K562 (cell line): ENCODE results near the gene CHRM4. TPM values are rescaled to one million over a fixed set of nuclear protein-coding genes. Genes with fewer than 3 reads are reported as not detected.

ENCODE experiments used
- ASH1L ChIP-seq: fragments of 450-650 bp; IDR thresholded peaks from 2 replicates; pipeline ENCODE4 v1.6.1; 2018; ENCODE audit warnings: borderline replicate concordance, mild to moderate bottlenecking, low read depth; ENCODE audit not compliant: partially characterized antibody
- ATF3 ChIP-seq, 2 experiments: fragments of 450-650 bp in 1 of 2; sonication (generic) in 1 of 2; formaldehyde crosslinking in 1 of 2; IDR thresholded peaks in 1 of 2; conservative IDR thresholded peaks in 1 of 2; 2 replicates each; pipeline versions ENCODE4 v1.6.1 to v1.8.1; 2016 to 2023; ENCODE audit warnings: mild to moderate bottlenecking in 2 of 2, moderate library complexity in 2 of 2, inconsistent platforms in 1 of 2, missing genetic modification reagents in 1 of 2
- CHD1 ChIP-seq: fragments of 200-600 bp; sonication (generic); IDR thresholded peaks from one replicate; pipeline ENCODE4 v1.6.1; 2012; ENCODE audit warnings: mild to moderate bottlenecking, moderate library complexity, low read length, inconsistent platforms
- FOS ChIP-seq: IDR thresholded peaks from 3 replicates; pipeline ENCODE4 v1.6.1; 2011; ENCODE audit not compliant: insufficient read length; ENCODE audit errors: extremely low read depth
- FOXK2 ChIP-seq, 2 experiments: fragments of 450-650 bp; IDR thresholded peaks in 1 of 2; conservative IDR thresholded peaks in 1 of 2; 2 replicates each; pipeline ENCODE4 v1.6.1; 2016; ENCODE audit warnings: low read depth in 2 of 2, mild to moderate bottlenecking in 1 of 2
- FOXP1 ChIP-seq: sonication (generic); formaldehyde crosslinking; IDR thresholded peaks from 2 replicates; pipeline ENCODE4 v1.8.0; 2022; ENCODE audit warnings: mild to moderate bottlenecking, missing genetic modification reagents
- ILF3 ChIP-seq: fragments of 450-650 bp; IDR thresholded peaks from 2 replicates; pipeline ENCODE4 v1.6.1; 2018; ENCODE audit warnings: antibody characterized with exemption, mild to moderate bottlenecking, moderate library complexity, borderline replicate concordance
- MAZ ChIP-seq, 2 experiments: fragments of 450-650 bp in 1 of 2; sonication (generic) in 1 of 2; formaldehyde crosslinking; IDR thresholded peaks in 1 of 2; conservative IDR thresholded peaks in 1 of 2; 2 replicates each; pipeline versions ENCODE4 v1.4.0 to v1.5.0; 2020; ENCODE audit warnings: mild to moderate bottlenecking in 1 of 2, missing genetic modification reagents in 1 of 2
- RCOR1 ChIP-seq, 2 experiments: IDR thresholded peaks; 2 replicates each; pipeline ENCODE4 v1.6.1; 2012; ENCODE audit warnings: low read depth in 2 of 2, low read length in 2 of 2, borderline replicate concordance in 1 of 2, improper control_type of control experiment in 1 of 2
- RUNX1 ChIP-seq: sonication (generic); IDR thresholded peaks from 2 replicates; pipeline ENCODE4 v1.6.1; 2016; ENCODE audit warnings: antibody characterized with exemption, low read depth
- TAF15 ChIP-seq: fragments of 200-400 bp; formaldehyde crosslinking; IDR thresholded peaks from 2 replicates; pipeline ENCODE4 v1.6.1; 2017; ENCODE audit warnings: mild to moderate bottlenecking, low read depth, low read length, moderate library complexity
- TAF7 ChIP-seq: fragments of 450-650 bp; IDR thresholded peaks from 2 replicates; pipeline ENCODE4 v1.6.1; 2016; ENCODE audit warnings: missing genetic modification characterization, missing compliant biosample characterization
- U2AF2 ChIP-seq: fragments of 200-400 bp; formaldehyde crosslinking; optimal IDR thresholded peaks from 2 replicates; pipeline ENCODE3; 2017; ENCODE audit warnings: low read depth, mild to moderate bottlenecking, low read length
- XRCC3 ChIP-seq: fragments of 450-650 bp; IDR thresholded peaks from 2 replicates; pipeline ENCODE4 v1.6.1; 2017; ENCODE audit warnings: mild to moderate bottlenecking, moderate library complexity
- ZEB2 ChIP-seq: fragments of 450-650 bp; IDR thresholded peaks from 2 replicates; pipeline ENCODE4 v1.6.1; 2016
- ZFPM2 ChIP-seq: fragments of 250-450 bp; sonication (Bioruptor Pico); IDR thresholded peaks from 2 replicates; pipeline ENCODE4 v1.5.1; 2022; ENCODE audit warnings: mild to moderate bottlenecking
- ZNF347 ChIP-seq: fragments of 450-650 bp; formaldehyde crosslinking; IDR thresholded peaks from 2 replicates; pipeline ENCODE4 v1.4.0; 2020; ENCODE audit warnings: low read depth, mild to moderate bottlenecking, moderate library complexity
- polyA plus RNA-seq, 8 experiments: library from polyadenylated mRNA; depleted of rRNA in 4 of 8; stranded (reverse) in 5 of 8; unstranded in 3 of 8; fragments of >200 nt; fragmentation: Nextera tagmentation in 2 of 8; fragmentation: Illumina TruSeq in 1 of 8; extraction: Ambion mirVana in 2 of 8; extraction: Trizol in 1 of 8; gene quantifications; 2 replicates each; pipeline versions ENCODE4 v1.2.1 to v1.2.3, GENCODE V29; 2011 to 2014; ENCODE audit warnings: inconsistent platforms in 1 of 8, missing spikeins in 1 of 8
- total RNA-seq, 7 experiments: library from RNA; depleted of rRNA in 6 of 7; stranded (reverse); fragments of >200 nt in 6 of 7; fragmentation: Illumina TruSeq in 2 of 7; extraction: Trizol in 2 of 7; gene quantifications; 2 replicates each; pipeline versions ENCODE4 v1.2.1 to v1.2.3, GENCODE V29; 2011 to 2021; ENCODE audit warnings: low replicate concordance in 1 of 7
- TF ChIP-seq, protein P1 (sequence below): fragments of 200-800 bp; sonication (Bioruptor generic); IDR thresholded peaks from 2 replicates; pipeline ENCODE4 v1.6.1; 2017; ENCODE audit warnings: missing genetic modification characterization, missing compliant biosample characterization
- TF ChIP-seq, protein P2 (sequence below): fragments of 450-650 bp; IDR thresholded peaks from 2 replicates; pipeline ENCODE4 v1.6.1; 2016; ENCODE audit warnings: missing biosample characterization, missing genetic modification characterization
- TF ChIP-seq, protein P3 (sequence below): fragments of 250-450 bp; sonication (Bioruptor Pico); IDR thresholded peaks from 2 replicates; pipeline ENCODE4 v1.6.1; 2021; ENCODE audit warnings: mild to moderate bottlenecking

CHRM4 gene
- total and polyA plus RNA-seq, 9 of the 15 experiments (the other 6 are each of a cell fraction or from before 2014, with no cell fraction given), result 0.22 to 1.3 (median 0.40) TPM; not detected in 2

- TF ChIP-seq, protein P1, sequence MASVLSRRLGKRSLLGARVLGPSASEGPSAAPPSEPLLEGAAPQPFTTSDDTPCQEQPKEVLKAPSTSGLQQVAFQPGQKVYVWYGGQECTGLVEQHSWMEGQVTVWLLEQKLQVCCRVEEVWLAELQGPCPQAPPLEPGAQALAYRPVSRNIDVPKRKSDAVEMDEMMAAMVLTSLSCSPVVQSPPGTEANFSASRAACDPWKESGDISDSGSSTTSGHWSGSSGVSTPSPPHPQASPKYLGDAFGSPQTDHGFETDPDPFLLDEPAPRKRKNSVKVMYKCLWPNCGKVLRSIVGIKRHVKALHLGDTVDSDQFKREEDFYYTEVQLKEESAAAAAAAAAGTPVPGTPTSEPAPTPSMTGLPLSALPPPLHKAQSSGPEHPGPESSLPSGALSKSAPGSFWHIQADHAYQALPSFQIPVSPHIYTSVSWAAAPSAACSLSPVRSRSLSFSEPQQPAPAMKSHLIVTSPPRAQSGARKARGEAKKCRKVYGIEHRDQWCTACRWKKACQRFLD (CRISPR knock-in tag), result 0 out of 2 replicates have a peak, but pooled peaks have one; percentile 4
- TF ChIP-seq ASH1L (no peak), XRCC3 (no peak), CHD1 (no peak), ZNF347 (CRISPR knock-in tag) (no peak), FOXP1 (CRISPR knock-in tag) (0 out of 2 replicates have a peak, but pooled peaks have one; percentile 39), MAZ (CRISPR knock-in tag; conservative IDR thresholded peaks at IDR 0.05 in 1 of 2, IDR thresholded peaks at IDR 0.05 in 1 of 2) (no peak), RUNX1 (no peak), ZFPM2 (CRISPR knock-in tag) (no peak), U2AF2 (no peak), ILF3 (no peak), TAF15 (no peak), RCOR1 (IDR thresholded peaks at IDR 0.05; ENCODE audit: borderline replicate concordance in 1 of 2, low read depth in 2 of 2, low read length in 2 of 2) (no peak), TAF7 (tag) (no peak), FOXK2 (conservative IDR thresholded peaks at IDR 0.05 in 1 of 2, IDR thresholded peaks at IDR 0.05 in 1 of 2; ENCODE audit: low read depth in 2 of 2) (no peak), FOS (no peak), ATF3 (IDR thresholded peaks at IDR 0.05) (peak; percentile 24; the same call in 1 of the 2 replicates), ATF3 (CRISPR knock-in tag; conservative IDR thresholded peaks at IDR 0.05) (no peak), ZEB2 (no peak)
- TF ChIP-seq, protein P2, sequence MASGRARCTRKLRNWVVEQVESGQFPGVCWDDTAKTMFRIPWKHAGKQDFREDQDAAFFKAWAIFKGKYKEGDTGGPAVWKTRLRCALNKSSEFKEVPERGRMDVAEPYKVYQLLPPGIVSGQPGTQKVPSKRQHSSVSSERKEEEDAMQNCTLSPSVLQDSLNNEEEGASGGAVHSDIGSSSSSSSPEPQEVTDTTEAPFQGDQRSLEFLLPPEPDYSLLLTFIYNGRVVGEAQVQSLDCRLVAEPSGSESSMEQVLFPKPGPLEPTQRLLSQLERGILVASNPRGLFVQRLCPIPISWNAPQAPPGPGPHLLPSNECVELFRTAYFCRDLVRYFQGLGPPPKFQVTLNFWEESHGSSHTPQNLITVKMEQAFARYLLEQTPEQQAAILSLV (tag), result peak; percentile 47; the same call in 1 of the 2 replicates
- TF ChIP-seq, protein P3, sequence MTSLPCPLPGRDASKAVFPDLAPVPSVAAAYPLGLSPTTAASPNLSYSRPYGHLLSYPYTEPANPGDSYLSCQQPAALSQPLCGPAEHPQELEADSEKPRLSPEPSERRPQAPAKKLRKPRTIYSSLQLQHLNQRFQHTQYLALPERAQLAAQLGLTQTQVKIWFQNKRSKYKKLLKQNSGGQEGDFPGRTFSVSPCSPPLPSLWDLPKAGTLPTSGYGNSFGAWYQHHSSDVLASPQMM (CRISPR knock-in tag), result no peak
Observed at GRCh38 chr11:46356924-46357482, 34.6 kb downstream of the CHRM4 start (continued).
